PC-9 (cell line): ENCODE results near the gene RCE1. TPM values are rescaled to one million over a fixed set of nuclear protein-coding genes. Genes with fewer than 3 reads are reported as not detected.

Experiments
- BruUV-seq: library from RNA; stranded (reverse); fragments of 400-500 nt; replicated peaks from 2 replicates; lab custom pipeline; 2021; lab: Mats Ljungman, UMichigan
- CTCF ChIA-PET: fragments of 300-600 bp; sonication (Branson Sonifier 250); formaldehyde crosslinking; loops from one replicate; lab custom pipeline; 2022; ENCODE audit warnings: antibody characterized with exemption; lab: Charles Lee
- POLR2A ChIA-PET: fragments of 300-600 bp; sonication (Branson Sonifier 250); formaldehyde crosslinking; loops from one replicate; lab custom pipeline; 2022; ENCODE audit warnings: antibody characterized with exemption; ENCODE audit not compliant: unreplicated experiment; lab: Charles Lee
- DNase-seq, 2 experiments: peaks; one replicate each; pipeline versions ENCODE4 v3.0.0 to v3.0.0-alpha.2; 2015 to 2022; ENCODE audit warnings: mixed read lengths in 1 of 2
- H2AFZ ChIP-seq: fragments of 200-600 bp; sonication (generic); 2 replicates; pipeline ENCODE4 v1.8.1; 2017; ENCODE audit warnings: antibody characterized with exemption
- H3F3A ChIP-seq: fragments of 200-600 bp; sonication (generic); 2 replicates; pipeline ENCODE4 v1.8.1; 2017; ENCODE audit warnings: antibody characterized with exemption, mild to moderate bottlenecking, low read depth; ENCODE audit not compliant: insufficient read depth
- H3K27ac ChIP-seq: fragments of 200-600 bp; sonication (generic); 2 replicates; pipeline ENCODE4 v1.6.1; 2016; ENCODE audit warnings: mixed run types
- H3K27me3 ChIP-seq: fragments of 200-600 bp; sonication (generic); 2 replicates; pipeline ENCODE4 v1.6.1; 2016; ENCODE audit warnings: low read depth, mixed run types; ENCODE audit not compliant: insufficient read depth
- H3K36me3 ChIP-seq: fragments of 200-600 bp; sonication (generic); 2 replicates; pipeline ENCODE4 v1.6.1; 2016; ENCODE audit warnings: low read depth, mixed run types
- H3K4me1 ChIP-seq: fragments of 200-600 bp; sonication (generic); replicated peaks from 2 replicates; pipeline ENCODE4 v1.6.1; 2016; ENCODE audit warnings: mixed run types; ENCODE audit not compliant: insufficient read depth
- H3K4me2 ChIP-seq: fragments of 200-600 bp; sonication (generic); 2 replicates; pipeline ENCODE4 v1.6.1; 2017; ENCODE audit warnings: mixed run types
- H3K4me3 ChIP-seq: fragments of 200-600 bp; sonication (generic); 2 replicates; pipeline ENCODE4 v1.6.1; 2016; ENCODE audit warnings: mixed run types
- H3K79me2 ChIP-seq: fragments of 200-600 bp; sonication (generic); 2 replicates; pipeline ENCODE4 v1.6.1; 2017; ENCODE audit warnings: low read depth, mixed run types
- H3K9me2 ChIP-seq: fragments of 200-600 bp; sonication (generic); 2 replicates; pipeline ENCODE4 v1.8.1; 2017; ENCODE audit warnings: mild to moderate bottlenecking; ENCODE audit not compliant: insufficient read depth
- H3K9me3 ChIP-seq: fragments of 200-600 bp; sonication (generic); 2 replicates; pipeline ENCODE4 v1.8.1; 2016; ENCODE audit warnings: low read depth; ENCODE audit not compliant: insufficient read depth
- H4K20me1 ChIP-seq: fragments of 200-600 bp; sonication (generic); 2 replicates; pipeline ENCODE4 v1.8.1; 2017; ENCODE audit not compliant: insufficient read depth
- EZH2 ChIP-seq: fragments of 200-600 bp; sonication (generic); IDR thresholded peaks from 2 replicates; pipeline ENCODE4 v1.8.0; 2017; ENCODE audit warnings: antibody characterized with exemption, low read depth
- intact Hi-C: fragments of 100-400 bp; cut with micrococcal nuclease; formaldehyde crosslinking; loops from one replicate; pipeline ENCODE4 v1.10.0; 2022; ENCODE audit not compliant: unreplicated experiment
- total RNA-seq: library from RNA; stranded (reverse); gene quantifications from 2 replicates; pipeline ENCODE4 v1.2.3, GENCODE V29; 2021
- TF ChIP-seq, protein P1 (sequence below): fragments of 200-600 bp; sonication (generic); conservative IDR thresholded peaks from 2 replicates; pipeline ENCODE4 v1.6.1; 2017; ENCODE audit warnings: mixed run types, antibody characterized with exemption, mild to moderate bottlenecking, moderate library complexity

Gene RCE1
- total RNA-seq, 1 experiment from 2014 or later = 42.9 TPM

DNA sequence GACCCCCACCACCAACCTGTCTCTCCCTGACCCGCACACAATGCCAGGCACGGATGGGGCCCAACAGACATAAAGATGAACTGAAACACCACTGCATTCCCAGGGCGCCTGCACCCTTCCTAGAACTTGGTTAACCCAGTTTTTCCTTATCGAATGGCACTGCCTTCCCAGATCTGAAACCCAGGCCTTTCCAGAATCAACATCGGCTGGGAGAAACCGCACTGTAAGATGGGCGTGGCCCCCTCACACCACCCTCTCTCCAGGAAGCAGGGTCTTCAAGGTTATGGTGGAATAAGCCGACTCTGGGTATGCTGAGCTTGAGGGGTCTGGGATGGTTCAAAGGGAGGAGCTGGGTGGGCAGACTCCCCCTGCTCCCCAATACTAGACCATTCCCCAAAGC lies 36.8 kb downstream of the RCE1 start:
- no TSS peak for BruUV-seq
- Histone ChIP-seq H3K9me3 (no peaks in the 10 kb centered on the region), H3K4me1 (peaks cover 58% of the 10 kb centered on the region), H4K20me1 (no peaks in the 10 kb centered on the region), H3F3A (peaks cover 49% of the 10 kb centered on the region), H3K27ac (no peak overlapping the region), H2AFZ (no peak overlapping the region), H3K36me3 (no peaks in the 10 kb centered on the region), H3K4me2 (peak overlapping the region; percentile 70), H3K9me2 (no peaks in the 10 kb centered on the region), H3K79me2 (no peaks in the 10 kb centered on the region), H3K4me3 (no peak overlapping the region), H3K27me3 (no peaks in the 10 kb centered on the region)
- POLR2A ChIA-PET = interaction anchor here (0.5 to 0.7 kb wide), 3 partner anchors 24 to 779 kb away, joined by 3 to 6 read pairs (median 4); no protein-coding TSS in a partner anchor
- TF ChIP-seq EZH2 = no peak
- TF ChIP-seq, protein P1, sequence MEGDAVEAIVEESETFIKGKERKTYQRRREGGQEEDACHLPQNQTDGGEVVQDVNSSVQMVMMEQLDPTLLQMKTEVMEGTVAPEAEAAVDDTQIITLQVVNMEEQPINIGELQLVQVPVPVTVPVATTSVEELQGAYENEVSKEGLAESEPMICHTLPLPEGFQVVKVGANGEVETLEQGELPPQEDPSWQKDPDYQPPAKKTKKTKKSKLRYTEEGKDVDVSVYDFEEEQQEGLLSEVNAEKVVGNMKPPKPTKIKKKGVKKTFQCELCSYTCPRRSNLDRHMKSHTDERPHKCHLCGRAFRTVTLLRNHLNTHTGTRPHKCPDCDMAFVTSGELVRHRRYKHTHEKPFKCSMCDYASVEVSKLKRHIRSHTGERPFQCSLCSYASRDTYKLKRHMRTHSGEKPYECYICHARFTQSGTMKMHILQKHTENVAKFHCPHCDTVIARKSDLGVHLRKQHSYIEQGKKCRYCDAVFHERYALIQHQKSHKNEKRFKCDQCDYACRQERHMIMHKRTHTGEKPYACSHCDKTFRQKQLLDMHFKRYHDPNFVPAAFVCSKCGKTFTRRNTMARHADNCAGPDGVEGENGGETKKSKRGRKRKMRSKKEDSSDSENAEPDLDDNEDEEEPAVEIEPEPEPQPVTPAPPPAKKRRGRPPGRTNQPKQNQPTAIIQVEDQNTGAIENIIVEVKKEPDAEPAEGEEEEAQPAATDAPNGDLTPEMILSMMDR = no peak
- intact Hi-C loops = loop anchor here (1.0 to 5.0 kb wide), 5 partner anchors 37 to 437 kb away; partner anchors contain the start of gene RCE1
- DNase-seq = no peak
- CTCF ChIA-PET = no interaction called here

DNA sequence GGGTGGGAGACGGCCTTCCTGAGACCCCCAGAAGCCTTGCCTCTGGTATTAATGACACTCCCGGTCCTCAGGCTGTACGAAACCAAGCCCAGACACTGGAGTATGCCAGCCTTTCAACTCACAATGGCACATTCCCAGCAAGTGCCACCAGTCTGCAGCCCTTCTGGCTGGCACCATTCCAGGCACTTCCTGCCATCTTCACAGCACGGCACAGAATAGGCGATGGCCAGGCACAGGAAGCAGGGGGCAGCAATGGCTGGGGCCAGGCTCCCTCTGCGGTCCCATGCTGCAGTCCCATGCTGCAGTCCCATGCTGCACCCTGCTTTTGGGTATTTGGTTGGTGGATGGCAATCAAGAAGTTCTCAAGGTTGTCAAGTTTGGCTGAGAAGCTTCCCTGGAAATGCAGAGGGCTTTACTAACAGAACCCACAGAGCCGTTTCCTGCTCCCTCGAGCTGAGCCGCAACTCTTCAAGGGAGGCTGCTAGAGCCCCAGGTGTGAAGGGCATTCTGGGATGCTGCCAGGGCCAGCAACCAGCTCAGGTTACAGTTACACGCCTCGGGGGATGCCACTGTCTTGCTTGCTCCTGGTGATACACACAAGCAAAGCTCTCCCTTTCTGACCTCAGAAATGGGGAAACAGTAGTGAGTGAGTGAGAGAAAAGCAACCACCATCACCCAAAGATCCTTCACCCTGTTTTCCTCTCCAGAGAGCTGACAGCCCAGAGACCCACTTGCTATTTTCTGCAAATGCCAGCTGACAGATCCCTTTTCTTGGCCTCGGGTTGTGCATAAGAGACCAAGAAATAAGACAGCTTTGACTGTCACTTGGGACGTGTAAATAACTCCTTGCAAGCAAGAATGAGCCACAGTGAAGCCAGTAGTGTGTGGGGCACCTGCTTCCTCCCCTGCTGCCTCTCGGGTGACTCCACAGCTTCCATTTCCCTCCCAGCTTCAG lies 37.5 kb downstream of the RCE1 start:
- Histone ChIP-seq H3F3A (peaks cover 49% of the 10 kb centered on the region), H4K20me1 (no peaks in the 10 kb centered on the region), H3K9me3 (no peaks in the 10 kb centered on the region), H3K4me3 (no peak overlapping the region), H3K79me2 (no peaks in the 10 kb centered on the region), H2AFZ (no peak overlapping the region), H3K9me2 (no peaks in the 10 kb centered on the region), H3K36me3 (no peaks in the 10 kb centered on the region), H3K27me3 (no peaks in the 10 kb centered on the region), H3K27ac (no peak overlapping the region), H3K4me1 (peaks cover 58% of the 10 kb centered on the region), H3K4me2 (peak overlapping the region; percentile 70)
- ChIA-PET CTCF (interaction anchor here (0.5 to 0.9 kb wide), 3 partner anchors 25 to 491 kb away, joined by 3 to 4 read pairs (median 3); no protein-coding TSS in a partner anchor), POLR2A (interaction anchor here (0.5 to 0.8 kb wide), 6 partner anchors 38 to 285 kb away, joined by 3 to 6 read pairs (median 4); partner anchors contain the start of gene KDM2A)
- intact Hi-C loops = loop anchor here (1.0 to 5.0 kb wide), 5 partner anchors 37 to 437 kb away; partner anchors contain the start of gene RCE1
- TF ChIP-seq, protein P1 = 0 out of 2 replicates have a peak, but pooled peaks have one; percentile 4
- TF ChIP-seq EZH2 = no peak
- BruUV-seq = no TSS peak
- DNase-seq = peak; percentile 97

DNA sequence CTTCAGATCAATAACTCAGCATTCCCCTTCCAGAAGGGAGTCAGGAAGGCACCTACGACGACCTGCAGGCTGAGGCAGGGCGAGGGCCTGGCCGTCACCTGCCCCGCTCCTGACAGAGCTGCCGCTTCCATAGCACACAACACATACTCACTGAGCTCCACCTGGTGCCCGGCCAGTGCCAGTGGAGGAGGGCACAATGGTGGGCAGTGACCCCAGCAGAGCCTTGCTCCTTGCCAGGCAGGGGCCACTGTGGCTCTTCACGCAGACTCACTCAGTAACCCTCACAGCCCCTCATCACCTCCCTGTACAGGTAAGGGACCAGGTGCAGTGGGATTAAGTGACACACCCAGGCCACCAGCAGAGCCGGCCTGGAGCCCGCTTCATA lies 38.2 kb downstream of the RCE1 start:
- intact Hi-C loops = loop anchor here (2.0 to 5.0 kb wide), 4 partner anchors 69 to 436 kb away; no protein-coding TSS in a partner anchor
- no peaks in the 10 kb centered on the region for H3K27me3 ChIP-seq
- no peaks in the 10 kb centered on the region for H4K20me1 ChIP-seq
- no peaks in the 10 kb centered on the region for H3K9me2 ChIP-seq
- H3K36me3 ChIP-seq = no peaks in the 10 kb centered on the region
- peaks cover 49% of the 10 kb centered on the region for H3F3A ChIP-seq
- H3K79me2 ChIP-seq = no peaks in the 10 kb centered on the region
- DNase-seq = no peak
- H3K9me3 ChIP-seq = no peaks in the 10 kb centered on the region
- peak overlapping the region; percentile 70 for H3K4me2 ChIP-seq
- H3K4me3 ChIP-seq = no peak overlapping the region
- POLR2A ChIA-PET = interaction anchor here (0.5 to 0.6 kb wide), 2 partner anchors 75 to 284 kb away, joined by 3 to 6 read pairs; no protein-coding TSS in a partner anchor
- H3K4me1 ChIP-seq = peaks cover 58% of the 10 kb centered on the region
- BruUV-seq = no TSS peak
- H3K27ac ChIP-seq = no peak overlapping the region
- H2AFZ ChIP-seq = no peak overlapping the region
- TF ChIP-seq, protein P1 = no peak
- no peak for TF ChIP-seq EZH2
- CTCF ChIA-PET = interaction anchor here (0.6 kb wide), 1 partner anchor 152 kb away, joined by 4 read pairs; no protein-coding TSS in a partner anchor
